HG02885 (cell line): ENCODE data around the gene ZNF423.

Experiments
- ATAC-seq: cut with Tn5 transposase; IDR thresholded peaks from one replicate; pipeline ENCODE4 v1.9.1; 2021; ENCODE audit warnings: mild to moderate bottlenecking; ENCODE audit not compliant: unreplicated experiment, poor library complexity

The ZNF423 gene

DNA sequence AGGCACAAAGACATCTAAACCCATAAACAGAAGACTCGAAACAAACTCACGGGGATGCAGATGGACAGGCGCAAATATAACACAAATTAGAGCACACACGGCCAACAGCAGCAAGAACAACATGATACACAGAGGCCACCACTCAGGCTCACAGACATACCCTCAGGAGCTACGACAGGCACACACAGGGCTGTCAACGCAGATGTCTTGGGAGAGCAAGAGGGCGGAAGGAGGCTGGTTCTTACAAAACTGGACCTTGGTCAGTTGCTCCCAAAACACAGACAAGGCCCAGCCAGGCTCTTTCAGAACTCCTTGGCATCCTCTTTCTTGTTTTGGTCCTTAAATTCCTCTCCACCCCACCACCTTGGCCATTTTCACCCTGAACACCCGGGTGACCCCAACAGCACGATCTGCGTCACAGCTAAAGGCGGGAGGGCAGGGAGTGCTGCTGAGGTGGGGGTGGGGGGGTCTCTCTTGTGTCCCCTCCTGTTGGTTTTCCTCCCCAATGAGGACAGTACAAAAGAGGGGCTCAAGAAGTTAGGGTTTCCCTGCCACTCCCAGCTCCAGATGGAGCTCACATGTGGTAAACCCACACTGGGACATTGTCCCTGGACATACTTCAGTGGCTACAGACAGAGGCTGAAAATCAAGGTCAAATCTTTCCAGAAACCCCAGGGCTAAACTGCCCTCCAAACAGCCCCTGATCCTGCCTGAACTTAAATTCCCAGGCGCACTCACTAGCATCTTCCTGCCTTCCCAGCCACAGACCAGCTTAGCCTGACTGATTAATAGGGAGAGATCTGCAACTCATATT lies 261.0 kb downstream of the ZNF423 start:
- ATAC-seq, result no peak

DNA sequence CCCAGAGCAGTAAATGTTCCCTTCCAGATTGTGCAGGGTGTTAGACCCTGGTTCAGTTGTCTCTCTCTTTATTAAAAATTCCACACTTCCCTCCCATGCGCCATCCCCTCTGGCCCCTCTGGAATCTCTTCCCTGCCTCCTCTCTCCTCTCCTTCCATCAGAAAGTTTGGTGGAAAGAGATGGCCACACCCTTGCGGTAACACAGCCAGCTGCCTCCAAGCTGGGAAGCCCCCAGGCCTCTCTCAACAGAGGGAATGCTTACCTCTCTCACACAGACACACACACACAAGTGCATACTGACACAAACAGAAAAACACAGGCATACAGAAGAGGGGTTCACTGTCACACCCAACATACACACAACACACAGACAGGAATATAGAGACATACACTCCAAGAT lies 261.8 kb downstream of the ZNF423 start:
- no peak for ATAC-seq

DNA sequence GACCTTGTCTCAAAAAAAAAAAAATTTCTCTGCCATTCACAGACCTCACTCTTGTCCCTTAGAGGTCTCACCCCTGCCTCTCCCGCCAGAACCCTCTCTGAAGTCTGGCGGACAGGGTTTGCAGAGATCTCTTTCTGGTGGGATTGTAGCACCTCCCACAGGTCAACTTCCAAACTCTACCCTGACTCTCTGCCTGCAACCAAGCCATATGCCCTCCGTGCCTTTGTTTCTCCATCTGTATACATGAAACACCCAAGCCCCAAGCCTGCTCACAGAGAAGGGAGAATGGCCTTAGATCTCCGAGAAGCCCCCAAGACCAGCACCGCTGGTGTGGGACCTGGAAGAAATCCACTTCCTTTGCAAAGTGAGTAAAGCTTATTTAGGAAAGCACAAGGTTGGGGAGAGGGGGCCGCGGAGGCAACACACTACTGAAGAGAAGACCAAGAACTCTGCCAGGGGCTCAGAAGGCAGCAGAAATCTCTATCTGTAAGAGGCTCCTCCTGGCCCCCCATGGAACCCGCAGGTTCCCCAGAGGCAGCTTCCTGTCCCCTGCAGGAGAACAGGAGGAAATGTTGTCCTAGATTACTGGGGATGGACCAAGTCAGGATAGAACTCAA lies 262.4 kb downstream of the ZNF423 start:
- ATAC-seq, result no peak

DNA sequence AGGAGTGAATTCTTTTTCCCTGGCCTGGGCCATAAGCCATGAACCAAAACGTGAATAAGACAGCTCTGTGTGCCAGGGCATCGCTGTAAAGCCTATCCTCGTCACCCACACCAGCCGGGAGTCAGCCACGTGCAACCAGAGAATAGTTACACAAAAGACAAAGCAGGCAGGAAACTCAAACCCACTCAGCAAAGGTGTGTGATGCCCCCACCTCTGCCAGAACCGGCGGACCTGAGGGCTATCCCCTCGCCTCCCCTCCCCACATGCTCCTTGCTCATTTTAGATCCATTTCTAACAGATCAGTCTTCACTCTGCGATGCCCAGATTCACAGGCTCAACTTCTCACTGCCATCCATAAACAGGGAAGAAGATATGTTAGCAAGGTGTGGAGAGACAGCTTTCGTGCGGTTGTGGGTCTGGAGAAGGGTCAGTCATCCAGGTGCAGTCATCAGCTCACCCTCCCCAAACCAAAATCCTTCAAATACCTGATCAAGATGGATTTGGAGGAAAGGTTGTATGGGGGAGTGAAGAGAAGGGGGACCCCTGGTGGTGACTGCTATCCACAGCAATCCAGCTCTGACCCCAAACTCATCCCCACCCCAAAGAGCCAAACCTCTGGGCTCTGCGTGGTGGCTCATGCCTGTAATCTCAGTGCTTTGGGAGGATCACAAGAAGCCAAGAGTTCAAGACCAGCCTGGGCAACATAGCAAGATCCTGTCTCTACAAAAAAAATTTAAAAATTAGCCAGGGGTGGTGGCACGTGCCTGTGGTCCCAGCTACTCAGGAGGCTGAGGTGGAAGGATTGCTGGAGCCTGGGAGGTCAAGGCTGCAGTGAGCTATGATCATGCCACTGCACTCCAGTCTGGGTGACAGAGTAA lies 263.1 kb downstream of the ZNF423 start:
- peak; percentile 73 for ATAC-seq

DNA sequence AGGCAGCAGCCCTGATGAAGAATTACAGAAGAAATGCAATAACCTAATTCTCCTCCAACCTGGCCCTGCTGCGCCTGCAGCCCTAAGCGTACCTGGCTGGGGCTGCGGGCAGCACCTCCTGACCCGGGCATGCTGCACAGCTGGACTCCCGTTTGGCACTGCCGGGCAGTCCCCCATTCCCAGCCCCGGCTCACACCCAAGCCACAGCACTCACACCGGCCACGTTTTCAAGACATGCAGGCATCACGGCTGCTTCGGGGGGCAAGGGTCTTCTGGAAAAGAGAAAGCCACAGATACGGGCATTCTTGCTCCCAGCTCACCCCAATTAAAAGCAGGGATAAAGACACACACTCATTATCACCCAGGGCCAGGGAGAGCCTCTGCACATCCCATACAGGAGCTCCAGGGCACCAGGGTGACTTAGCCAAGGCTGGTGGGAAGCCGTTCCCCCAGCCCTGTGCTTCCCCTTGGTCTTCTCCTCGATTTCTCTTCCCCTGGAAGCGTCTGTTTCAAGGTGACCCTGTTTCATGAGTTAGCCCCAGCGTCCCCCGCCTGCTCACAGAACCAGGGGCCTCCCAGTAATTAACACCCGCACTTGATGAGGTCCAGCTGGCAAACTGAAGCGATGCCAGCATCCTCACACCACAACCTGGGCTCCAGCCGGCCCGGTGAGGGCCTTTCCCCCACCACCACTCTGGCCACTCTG lies 265.6 kb downstream of the ZNF423 start:
- no peak for ATAC-seq

DNA sequence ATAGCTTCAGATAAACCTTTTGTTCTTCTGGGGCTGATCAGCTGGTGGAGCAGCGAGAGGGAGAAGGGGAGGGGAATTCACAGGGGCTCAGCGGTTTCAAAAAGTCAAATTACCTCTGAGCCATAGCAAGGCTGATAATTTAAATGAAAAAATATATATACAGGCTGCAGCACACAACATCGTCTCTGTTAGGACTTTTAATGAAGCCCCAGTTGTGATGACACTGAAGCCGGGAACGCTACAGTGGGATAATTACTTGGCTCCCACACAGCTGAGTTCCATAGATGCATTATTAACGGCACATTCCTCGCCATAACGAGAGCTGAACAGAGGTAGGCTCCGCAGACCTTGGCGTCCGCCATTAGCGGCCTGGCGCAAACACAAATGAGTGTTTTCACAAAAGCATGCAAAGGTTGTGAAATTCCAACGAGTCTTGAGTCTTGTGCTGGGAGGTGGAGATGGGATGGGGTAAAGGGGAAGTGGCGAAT lies 266.3 kb downstream of the ZNF423 start:
- no peak for ATAC-seq

DNA sequence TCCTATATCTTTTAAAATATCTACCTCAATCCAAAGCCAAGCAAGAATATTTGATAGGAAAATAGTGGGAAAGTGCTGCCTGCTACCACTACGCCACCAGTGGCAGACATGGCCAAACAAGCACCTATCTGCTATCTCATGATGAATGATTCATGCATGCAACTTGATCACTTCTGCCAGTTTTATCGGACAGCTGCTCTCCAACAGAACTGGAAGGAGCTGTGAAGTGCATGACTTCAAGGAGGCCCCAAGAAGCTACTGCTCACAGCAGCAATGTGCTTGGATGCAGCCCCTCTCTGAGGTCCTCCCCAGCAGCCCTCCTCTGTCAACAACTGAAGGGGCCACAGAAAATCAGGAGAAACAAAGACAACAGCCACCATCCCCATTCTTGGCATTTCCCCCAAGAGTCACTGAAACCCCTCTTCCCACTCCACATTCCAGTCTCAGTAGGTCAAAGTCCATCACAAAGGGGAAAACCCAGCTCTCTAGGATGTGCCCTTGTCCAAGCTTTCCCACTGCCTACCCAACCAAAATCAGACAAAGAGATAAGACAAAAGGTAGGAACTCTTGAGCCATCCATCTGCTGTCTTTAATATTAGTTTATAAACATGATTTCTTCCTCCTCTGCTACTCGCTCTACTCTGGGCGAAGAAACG lies 267.1 kb downstream of the ZNF423 start:
- ATAC-seq, result no peak

DNA sequence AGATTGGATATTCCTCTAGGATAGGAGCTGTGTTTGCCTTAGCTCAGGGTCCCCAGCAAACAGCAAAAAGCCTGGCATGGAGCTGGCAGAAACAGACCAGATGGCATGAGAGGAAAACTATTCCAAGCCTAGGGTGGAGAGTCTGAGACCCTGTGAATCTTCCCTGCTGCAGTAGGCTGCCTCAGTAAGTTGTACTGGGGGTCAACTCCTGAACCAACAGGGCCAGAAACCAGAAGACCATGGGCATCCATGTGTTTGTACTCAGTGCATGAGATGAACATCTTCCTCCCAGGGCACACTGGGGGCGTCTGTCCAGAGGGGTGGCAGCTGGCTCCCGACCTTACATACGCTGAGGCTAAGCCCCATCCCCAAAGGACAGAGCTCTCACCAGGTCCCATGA lies 267.9 kb downstream of the ZNF423 start:
- ATAC-seq, result no peak

DNA sequence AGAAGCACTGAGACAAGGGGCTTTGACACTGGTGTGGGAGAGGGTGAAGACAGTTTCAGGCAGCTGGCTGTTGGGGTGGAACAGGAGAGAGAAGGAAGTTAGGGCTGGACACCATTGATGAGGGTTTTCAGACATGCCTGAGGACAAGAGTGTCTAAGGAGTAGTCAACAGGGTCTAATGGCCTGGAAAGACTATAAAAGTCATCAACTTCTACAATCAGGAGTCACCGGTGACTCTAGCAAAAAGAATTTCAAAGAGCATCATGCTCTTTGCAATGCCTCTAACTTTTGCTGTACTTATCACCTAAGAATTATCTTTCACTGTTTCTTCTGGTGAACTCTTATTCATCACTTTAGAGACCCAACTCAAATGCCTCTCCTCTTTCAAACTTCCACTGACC lies 268.4 kb downstream of the ZNF423 start:
- no peak for ATAC-seq

DNA sequence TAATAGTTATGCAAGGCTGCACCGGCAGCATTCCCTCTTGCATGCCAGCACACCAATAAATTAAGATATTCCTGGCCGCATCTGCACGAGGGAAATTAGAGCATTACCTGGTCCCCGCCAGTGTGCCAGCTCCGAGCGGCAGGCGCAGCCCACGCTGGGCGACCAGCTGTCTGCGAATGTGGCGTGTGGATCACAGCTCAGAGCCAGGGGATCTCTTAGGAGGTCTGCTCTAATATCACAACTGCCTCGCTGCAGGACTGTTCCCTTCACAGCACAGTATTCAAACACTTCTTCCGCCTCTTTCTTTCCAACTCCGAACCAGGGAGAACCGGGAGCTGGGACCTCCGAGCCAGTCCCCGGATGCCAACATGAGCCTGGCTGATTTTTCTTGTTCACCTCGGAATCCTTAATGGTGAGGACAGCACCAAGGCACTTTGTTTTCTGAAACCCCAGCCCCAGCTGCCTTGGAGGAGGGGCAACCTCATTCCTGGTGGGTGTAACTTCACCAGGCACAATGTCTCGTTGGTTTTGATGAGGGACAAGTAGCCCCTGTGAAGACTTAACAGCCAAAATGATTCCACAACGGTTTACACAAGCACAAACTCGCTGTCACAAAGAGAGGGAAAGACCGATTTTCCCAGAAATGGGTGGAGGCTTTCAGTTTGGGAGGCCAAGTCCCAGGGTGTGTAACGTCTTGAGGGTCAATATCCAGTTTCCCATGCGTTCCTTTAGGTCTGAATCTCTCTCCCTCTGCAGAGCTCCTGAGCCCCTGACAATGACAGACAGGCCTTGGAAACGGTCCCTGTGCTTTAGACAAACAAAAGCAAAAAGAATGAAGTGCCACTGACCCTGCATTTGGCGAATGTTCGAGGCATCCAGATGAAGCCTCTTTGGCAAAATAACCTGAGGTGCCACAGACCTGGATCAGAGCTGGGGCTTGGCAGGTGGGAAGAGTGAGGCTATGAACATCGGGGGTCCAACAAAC lies 269.2 kb downstream of the ZNF423 start:
- ATAC-seq, result no peak

DNA sequence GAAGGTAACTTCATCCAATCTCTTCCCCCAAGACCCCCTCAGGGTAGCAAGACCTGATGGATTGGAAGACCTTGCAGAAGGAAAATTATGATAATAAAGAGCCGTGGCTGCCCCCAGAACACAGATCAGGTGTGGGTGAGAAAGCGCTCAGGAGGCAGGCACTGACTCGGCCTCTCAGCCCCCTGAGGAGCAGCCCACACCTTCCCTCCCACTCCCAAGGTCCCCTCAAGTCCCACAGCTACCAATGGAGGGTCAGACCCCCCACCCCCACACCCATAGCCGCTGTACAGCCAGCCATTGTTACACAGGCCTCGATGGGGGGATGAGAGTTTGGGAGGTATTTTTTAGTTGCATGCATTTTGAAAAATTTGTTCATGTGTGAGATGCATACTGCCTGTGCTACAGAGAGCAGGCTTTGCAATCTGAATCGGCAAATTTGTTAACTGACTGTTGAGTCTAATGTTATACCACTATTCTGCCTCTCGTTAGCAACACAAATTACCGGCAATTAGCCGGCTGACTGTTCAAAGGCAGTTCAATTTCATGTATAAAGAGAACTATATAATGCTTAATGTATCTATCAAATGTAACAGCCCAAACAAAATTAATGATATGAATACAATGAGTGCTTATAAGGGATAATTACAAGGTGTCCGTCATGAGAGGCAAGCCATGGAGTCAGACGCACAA lies 270.6 kb downstream of the ZNF423 start:
- no peak for ATAC-seq

DNA sequence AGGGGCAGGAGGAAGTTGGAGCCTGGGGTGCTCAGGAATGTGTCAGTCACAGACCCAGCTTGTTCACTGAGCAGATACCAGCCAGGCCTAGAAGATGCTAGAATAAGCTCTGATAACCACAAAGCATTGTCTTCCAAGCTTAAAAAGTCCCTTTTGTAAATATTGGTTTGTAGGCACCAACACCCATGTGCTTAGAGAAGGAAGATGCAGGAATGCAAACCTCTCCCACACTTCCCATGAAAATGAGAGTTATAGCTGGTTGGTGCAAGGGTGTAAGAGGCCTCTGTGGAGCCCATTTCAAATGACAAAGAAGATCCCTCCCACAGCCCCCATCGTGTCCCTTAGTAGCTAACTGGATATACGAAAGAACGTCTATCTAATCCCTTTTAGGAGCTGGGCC lies 272.0 kb downstream of the ZNF423 start:
- no peak for ATAC-seq

DNA sequence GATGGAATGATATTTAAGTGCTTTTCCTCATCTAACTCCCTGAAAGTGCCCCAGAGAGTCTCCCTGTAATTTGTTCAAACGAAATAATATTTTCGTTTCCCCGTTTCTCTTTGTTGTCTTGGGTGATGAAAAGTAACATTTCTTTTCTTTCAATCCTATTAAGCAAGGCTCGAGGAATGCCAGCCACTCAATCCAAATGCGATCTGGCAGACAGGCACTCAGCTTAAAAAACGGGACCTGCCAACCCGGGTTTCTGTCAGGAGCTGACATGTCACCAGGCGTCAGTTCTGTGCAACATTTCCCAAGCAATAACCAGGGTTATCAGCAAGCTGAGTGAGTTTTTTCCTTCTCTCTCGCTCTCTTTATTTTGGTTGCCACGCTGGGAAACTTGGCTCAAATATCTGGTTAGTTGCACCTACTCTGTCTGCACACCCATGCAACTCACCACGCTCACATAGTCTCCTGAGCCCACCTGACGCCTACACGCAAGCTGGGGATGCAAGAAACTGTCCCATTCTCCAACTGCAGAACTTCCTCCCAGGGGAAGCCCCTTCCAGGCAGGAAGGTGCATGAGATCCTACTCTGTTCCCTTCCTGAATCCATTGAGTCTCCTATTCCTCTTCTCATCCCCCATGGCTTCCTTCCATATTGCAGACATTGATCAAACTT lies 274.1 kb downstream of the ZNF423 start:
- no peak for ATAC-seq

DNA sequence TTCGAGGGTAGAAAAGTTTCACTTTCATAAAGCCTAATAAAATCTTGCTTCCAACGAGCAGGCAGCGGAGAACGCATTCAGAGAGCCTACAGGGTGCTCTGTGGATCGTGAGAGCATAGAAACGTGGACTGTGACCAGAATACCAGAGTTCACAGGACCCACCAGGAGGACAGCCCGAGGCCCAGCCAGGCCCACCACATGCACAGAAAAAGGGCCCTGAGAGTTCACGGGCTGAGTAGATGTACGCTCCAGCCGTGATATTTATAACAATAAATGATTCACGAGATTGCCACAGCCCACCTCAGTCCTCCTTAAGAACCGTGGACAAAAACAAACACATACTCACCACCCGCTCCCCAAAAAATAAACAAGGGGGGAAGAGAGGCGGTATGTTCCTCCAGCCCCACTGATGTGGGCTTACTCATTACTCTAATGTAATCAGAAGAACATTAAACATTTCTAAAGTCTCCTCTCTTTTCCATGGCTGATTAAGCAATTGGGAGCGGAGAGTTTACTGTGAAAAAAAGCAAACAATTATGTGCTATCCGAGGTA lies 275.1 kb downstream of the ZNF423 start:
- no peak for ATAC-seq

DNA sequence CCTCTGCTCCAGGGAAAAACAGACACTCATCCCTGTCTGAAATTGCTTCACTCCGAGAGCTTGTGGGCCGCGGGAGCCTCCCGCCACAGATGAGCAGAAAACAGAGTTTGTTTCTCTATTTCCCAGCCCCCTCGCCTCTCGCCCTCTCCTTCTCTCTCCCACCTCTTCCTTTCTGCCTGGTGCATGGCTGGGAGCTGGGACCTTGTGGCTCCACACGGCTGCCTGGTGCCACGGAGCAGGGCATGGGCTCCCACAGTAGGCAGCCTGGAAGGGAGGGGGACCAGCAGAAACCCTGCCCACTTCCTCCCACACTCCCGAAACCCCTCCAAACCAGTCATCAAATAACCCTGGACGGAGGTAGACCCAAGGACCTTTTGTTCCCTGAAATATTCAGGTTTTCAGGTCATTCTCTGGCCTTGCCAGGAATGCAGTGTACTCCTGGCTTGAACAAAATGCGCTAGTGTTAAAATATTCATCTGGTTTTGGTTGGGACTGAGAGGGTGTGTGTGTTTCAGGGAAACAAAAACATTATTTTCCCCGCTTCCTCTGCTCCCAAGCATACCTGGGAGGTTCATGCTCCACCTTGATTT lies 277.4 kb downstream of the ZNF423 start:
- no peak for ATAC-seq

DNA sequence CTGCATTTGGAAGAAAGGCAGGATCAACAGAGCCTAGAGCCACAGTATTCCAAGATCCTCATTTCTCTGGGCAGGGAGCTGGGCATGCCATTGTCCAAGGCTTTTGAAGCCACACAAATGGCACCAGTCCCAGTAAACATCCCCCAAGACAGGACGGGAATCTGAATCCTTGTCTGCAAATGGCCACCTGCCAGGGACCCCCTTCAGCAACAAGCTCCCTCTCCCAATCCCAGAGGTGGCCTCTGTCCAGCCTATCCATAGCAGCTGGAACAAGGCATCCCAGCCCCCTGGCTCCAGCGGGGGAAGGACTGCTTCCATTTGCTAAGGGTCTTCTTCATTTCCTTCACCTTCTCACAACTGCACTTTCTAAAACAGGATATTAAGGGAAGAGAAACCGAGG lies 277.9 kb downstream of the ZNF423 start:
- no peak for ATAC-seq

DNA sequence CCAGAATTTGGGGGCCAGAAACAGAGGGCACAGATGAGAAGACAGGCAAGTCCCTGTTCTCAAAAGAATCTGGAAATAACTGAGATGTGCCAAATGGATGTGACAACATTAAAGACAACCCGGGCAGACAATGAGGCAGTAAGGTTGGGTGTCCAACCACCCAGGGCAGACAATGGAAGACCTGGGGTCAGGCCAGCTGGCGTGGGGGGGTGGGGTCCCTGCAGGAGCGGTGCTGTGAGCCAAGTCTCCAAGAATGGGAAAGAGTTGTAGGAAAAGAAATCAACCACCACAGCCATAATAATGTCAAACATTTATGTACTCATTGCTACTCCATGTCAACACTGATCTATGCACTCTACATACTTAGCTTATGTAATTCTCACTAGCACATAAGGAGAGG lies 279.0 kb downstream of the ZNF423 start:
- no peak for ATAC-seq
